Ectodermal cell (in vitro differentiated cells): Measurements from ENCODE around the gene OBSCN.
"Not testable (repeated sequence)": the region's sequence is repeated elsewhere in the genome, so short reads cannot be mapped to it uniquely, and the experiment has no call there.

Experiments
- H3K27ac ChIP-seq: 2 replicates; pipeline ENCODE4 v1.7.0; 2013; ENCODE audit warnings: mild to moderate bottlenecking, low read depth, low read length; ENCODE audit not compliant: insufficient read depth, poor library complexity, severe bottlenecking
- H3K27me3 ChIP-seq: 2 replicates; pipeline ENCODE4 v1.7.0; 2013; ENCODE audit warnings: mild to moderate bottlenecking, low read length; ENCODE audit not compliant: insufficient read depth, control insufficient read depth, poor library complexity, severe bottlenecking
- H3K36me3 ChIP-seq: one replicate; pipeline ENCODE4 v1.7.0; 2013; ENCODE audit warnings: low read length; ENCODE audit not compliant: control insufficient read depth, insufficient read depth
- H3K4me1 ChIP-seq: one replicate; pipeline ENCODE4 v1.7.0; 2013; ENCODE audit warnings: low read length; ENCODE audit not compliant: control insufficient read depth, insufficient read depth
- H3K4me3 ChIP-seq: 2 replicates; pipeline ENCODE4 v1.7.0; 2013; ENCODE audit warnings: low read depth, low read length, control low read depth; ENCODE audit not compliant: insufficient read depth
- H3K9me3 ChIP-seq: 2 replicates; pipeline ENCODE4 v1.7.0; 2013; ENCODE audit warnings: mild to moderate bottlenecking, low read length, moderate library complexity; ENCODE audit not compliant: control insufficient read depth
- WGBS, 2 experiments: methylation state at CpG; one replicate each; pipeline ENCODE4 v1.1.7; 2013; ENCODE audit warnings: missing lambda C conversion rate in 2 of 2; 5-methylcytosine and 5-hydroxymethylcytosine counted together

The OBSCN gene

GRCh38 chr1:228172591-228173527 lies 35.0 kb upstream of the OBSCN start:
- no peak overlapping the region for H3K27ac ChIP-seq
- H3K36me3 ChIP-seq = no peaks in the 10 kb centered on the region
- no peaks in the 10 kb centered on the region for H3K27me3 ChIP-seq
- no peaks in the 10 kb centered on the region for H3K4me1 ChIP-seq
- WGBS, 2 experiments = 92 to 93% methylated on average over 20 to 21 of the region's 21 CpGs
- H3K9me3 ChIP-seq = no peaks in the 10 kb centered on the region
- no peak overlapping the region for H3K4me3 ChIP-seq

- H3K9me3 ChIP-seq, H3K4me1 ChIP-seq, H3K4me3 ChIP-seq, H3K27ac ChIP-seq, H3K36me3 ChIP-seq, H3K27me3 ChIP-seq: not testable (repeated sequence)
- WGBS, 2 experiments = 68 to 73% methylated on average over 36 to 37 of the region's 69 CpGs
Observed at GRCh38 chr1:228173528-228174481, 34.0 kb upstream of the OBSCN start.

- Histone ChIP-seq H3K27ac (no peak overlapping the region), H3K4me3 (no peak overlapping the region), H3K36me3 (no peaks in the 10 kb centered on the region), H3K9me3 (no peaks in the 10 kb centered on the region), H3K27me3 (no peaks in the 10 kb centered on the region), H3K4me1 (no peaks in the 10 kb centered on the region)
- 89 to 90% methylated on average over 52 of the region's 52 CpGs for WGBS, 2 experiments
Observed at GRCh38 chr1:228174482-228175315, 33.1 kb upstream of the OBSCN start.

- Histone ChIP-seq H3K4me1 (no peaks in the 10 kb centered on the region), H3K36me3 (no peaks in the 10 kb centered on the region), H3K27me3 (no peaks in the 10 kb centered on the region), H3K4me3 (no peak overlapping the region), H3K9me3 (no peaks in the 10 kb centered on the region), H3K27ac (no peak overlapping the region)
- 94 to 95% methylated on average over 18 of the region's 18 CpGs for WGBS, 2 experiments
Observed at GRCh38 chr1:228175316-228176023, 32.4 kb upstream of the OBSCN start.

GRCh38 chr1:228176024-228176395 lies 31.8 kb upstream of the OBSCN start:
- no peaks in the 10 kb centered on the region for H3K27me3 ChIP-seq
- H3K4me1 ChIP-seq = no peaks in the 10 kb centered on the region
- no peaks in the 10 kb centered on the region for H3K36me3 ChIP-seq
- H3K27ac ChIP-seq = no peak overlapping the region
- 93 to 96% methylated on average over 4 of the region's 4 CpGs for WGBS, 2 experiments
- H3K4me3 ChIP-seq = no peak overlapping the region
- H3K9me3 ChIP-seq = no peaks in the 10 kb centered on the region

GRCh38 chr1:228176461-228177182 lies 31.2 kb upstream of the OBSCN start:
- no peaks in the 10 kb centered on the region for H3K9me3 ChIP-seq
- no peaks in the 10 kb centered on the region for H3K4me1 ChIP-seq
- H3K36me3 ChIP-seq = no peaks in the 10 kb centered on the region
- H3K4me3 ChIP-seq = no peak overlapping the region
- H3K27ac ChIP-seq = no peak overlapping the region
- WGBS, 2 experiments = 94 to 95% methylated on average over 19 of the region's 19 CpGs
- no peaks in the 10 kb centered on the region for H3K27me3 ChIP-seq

GRCh38 chr1:228177183-228177475 lies 30.7 kb upstream of the OBSCN start:
- Histone ChIP-seq H3K9me3 (no peaks in the 10 kb centered on the region), H3K27ac (no peak overlapping the region), H3K27me3 (no peaks in the 10 kb centered on the region), H3K4me3 (no peak overlapping the region), H3K4me1 (no peaks in the 10 kb centered on the region), H3K36me3 (no peaks in the 10 kb centered on the region)
- WGBS, 2 experiments = 94% methylated on average over 5 of the region's 5 CpGs

GRCh38 chr1:228177721-228178710 lies 29.8 kb upstream of the OBSCN start:
- Histone ChIP-seq H3K4me1 (no peaks in the 10 kb centered on the region), H3K27me3 (no peaks in the 10 kb centered on the region), H3K9me3 (no peaks in the 10 kb centered on the region), H3K36me3 (no peaks in the 10 kb centered on the region), H3K4me3 (no peak overlapping the region), H3K27ac (no peak overlapping the region)
- WGBS, 2 experiments = 92 to 96% methylated on average over 12 of the region's 12 CpGs
